ENCODE measurements around the gene PROM1.

The PROM1 gene

DNA sequence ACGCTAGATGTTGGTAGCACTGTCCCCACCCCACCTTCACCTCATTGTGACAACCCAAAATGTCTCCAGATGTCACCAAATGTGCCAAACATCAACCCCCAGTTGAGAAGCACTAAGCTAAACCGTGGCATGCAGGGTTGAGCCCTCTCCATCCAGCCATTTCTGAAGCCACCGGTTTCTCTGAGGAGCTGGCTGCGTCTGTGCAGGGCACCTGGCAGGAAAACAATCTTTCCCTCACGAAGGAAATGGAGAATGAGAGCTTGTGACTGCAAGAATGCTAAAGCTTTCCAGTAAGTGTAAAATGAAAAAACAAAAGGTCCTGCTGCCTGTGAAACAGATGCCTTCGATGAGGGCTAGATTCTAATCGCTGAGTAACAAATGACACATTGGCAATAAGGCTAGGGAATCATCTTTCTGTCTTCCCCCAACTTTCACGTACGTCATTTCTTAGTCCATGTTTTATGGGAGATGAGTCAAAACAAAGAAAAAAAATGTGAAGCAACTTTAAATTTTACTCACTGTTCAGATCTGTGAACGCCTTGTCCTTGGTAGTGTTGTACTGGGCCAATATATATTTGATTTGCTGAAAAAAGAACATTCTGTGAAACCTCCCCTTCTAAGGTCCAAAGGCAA, 59.9 kb downstream of the PROM1 start:
- DNase-seq, result no peak

GRCh38 chr4:16021804-16022560, 61.8 kb downstream of the PROM1 start:
- no peak for DNase-seq

- no peak for DNase-seq
These were observed 64.2 kb downstream of the PROM1 start for GRCh38 chr4:16019649-16020048.

- DNase-seq, result no peak
These were observed 65.0 kb downstream of the PROM1 start for GRCh38 chr4:16018841-16019240.

GRCh38 chr4:16018061-16018676, 65.7 kb downstream of the PROM1 start:
- no peak for DNase-seq

DNA sequence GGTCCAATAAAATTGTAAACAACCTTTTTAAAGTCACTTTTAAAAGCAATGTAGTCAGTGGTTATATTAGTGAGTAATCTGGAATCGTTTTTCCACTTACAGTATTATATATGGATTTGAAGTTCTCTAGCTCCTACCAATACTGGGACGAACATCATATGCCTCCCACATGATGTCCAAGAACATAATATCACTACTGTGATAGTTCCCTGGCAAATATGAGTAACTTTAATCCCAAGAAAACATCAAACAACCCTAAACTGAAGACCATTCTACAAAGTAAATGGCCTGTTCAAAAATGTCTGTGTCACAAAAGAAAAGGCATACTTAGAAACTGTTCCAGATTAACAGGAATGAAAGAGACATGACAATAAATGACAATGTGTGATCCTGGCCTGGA, 67.3 kb downstream of the PROM1 start:
- DNase-seq, result no peak

GRCh38 chr4:16011173-16011572, 72.7 kb downstream of the PROM1 start:
- no peak for DNase-seq

DNA sequence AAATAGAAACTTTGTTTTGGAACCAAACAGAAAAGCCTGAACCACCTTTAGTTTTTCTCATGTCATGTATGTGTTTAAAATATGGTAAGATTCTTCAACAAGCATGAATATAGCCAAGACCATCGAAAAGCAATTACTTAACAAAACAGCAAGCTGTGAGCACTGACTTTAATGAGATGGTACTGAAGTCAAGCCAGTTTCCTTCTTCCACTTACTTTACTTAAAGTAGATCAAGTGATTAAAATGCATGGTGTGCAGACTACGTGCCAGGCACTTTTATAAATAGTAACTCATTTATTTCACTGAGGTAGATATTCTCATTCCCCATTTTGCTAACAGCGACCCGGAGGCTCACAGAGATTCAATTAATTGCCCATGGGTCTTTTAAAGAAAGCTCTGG, 74.7 kb downstream of the PROM1 start:
- DNase-seq, result no peak

GRCh38 chr4:16007471-16008095, 76.2 kb downstream of the PROM1 start:
- no peak for DNase-seq

- no peak for DNase-seq
These were observed 76.9 kb downstream of the PROM1 start for GRCh38 chr4:16006771-16007446.

DNA sequence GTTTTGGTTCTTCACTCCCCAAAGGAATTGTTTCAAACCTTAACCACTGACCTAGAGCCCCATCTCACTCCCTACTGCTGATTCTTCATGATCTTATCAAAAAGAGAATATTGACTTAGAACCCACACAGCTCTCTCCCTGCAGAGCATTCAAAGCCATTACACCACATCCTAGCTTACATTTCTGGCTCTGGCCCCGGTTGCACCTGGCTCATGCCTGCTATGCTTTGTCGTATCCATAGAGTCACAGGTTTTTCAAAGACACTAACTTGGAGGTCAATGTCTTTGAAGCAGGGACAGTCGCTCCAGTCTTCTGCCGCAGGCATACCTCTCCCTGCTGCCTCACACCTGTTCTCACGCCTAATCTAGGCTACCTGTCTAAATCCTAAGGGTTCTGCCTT, 78.1 kb downstream of the PROM1 start:
- no peak for DNase-seq

DNA sequence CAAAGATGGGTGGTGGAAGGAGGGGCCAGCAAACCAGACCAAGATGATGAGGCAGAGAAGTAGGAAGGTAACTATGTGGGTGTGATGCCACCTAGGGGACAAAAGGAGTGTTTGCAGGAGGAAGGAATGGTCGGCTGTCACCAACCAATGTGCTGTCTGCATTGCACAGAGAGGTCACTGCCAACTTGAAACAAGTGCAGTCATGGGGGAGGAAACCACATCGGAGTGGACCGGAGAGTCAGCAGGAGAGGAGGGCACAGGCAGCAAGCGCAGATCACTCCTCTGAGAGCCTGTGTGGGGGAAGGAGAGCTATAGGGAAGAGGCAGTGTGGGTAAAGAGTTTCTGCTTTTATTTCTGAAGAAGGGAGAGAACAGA, 82.4 kb downstream of the PROM1 start:
- DNase-seq, result peak; percentile 10

DNA sequence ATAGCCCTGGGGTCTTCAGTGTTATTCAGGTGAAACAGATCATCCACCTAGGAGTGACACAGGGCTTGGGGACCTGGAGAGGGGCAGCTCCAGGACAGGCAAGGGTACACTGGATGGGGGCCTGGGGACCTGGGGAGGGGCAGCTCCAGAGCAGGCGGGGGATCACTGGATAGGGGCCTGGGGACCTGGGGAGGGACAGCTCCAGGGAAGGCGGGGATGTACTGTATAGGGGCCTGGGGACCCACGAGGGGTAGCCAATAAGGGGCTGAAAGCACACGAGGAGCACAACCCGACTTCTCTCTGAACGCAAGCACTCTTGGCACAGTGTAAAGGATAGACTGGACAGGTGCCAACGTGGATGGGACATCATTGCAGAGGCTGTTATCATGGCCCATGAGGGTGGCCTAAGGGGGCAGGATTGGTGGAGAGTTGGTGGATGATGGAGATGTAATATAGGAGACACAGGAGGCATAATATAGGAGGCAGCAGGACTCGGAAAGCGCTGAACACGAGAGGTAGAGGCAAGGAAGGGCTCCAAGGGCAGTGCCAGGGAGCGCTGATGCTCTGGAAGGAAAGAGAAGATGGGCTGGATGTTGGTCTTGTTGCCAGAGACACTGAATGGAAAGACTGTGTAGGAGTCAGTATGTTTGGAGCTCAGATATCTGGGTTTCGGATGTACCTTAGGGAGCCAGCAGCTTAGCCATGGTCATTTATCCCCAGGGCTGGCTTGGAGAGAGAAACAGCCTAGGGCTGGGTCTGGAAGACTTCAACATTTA, 82.9 kb downstream of the PROM1 start:
- DNase-seq, result no peak

DNA sequence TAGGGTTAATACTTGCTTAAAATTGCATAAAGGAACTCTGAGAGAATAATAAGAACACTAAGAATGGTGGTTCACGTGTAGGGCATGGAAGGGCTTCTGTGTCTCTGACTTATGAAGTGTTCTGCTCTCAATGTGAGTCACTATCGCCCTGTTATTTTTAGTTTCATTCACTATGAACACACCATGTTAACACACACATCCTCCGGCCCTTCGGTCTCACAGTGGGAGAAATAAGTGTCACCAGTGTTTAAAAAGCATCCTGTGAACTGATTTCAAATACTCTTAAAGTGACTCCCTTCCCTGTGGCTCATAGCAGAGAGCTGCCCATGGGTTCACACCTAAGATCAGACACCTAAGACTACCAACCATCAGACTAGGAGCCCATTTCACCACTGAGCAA, 87.0 kb downstream of the PROM1 start:
- DNase-seq, result no peak

DNA sequence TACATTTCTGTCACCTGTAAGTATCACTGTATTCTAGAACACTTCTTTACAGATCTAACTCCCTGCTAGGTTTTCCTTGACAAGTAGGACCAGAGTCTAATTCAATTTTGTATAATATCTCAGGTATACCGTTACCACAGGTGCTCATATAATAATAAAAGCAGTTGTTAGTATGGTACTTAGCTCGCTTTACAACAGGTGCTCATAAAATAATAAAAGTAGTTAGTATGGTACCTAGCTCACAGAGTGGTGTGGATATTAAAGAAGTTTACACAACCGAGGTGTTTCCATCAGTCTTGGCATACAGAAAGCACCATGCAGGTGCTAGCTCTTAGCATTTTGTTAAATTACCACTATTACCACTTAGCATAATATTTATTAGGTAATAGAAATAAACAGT, 88.0 kb downstream of the PROM1 start:
- no peak for DNase-seq

DNA sequence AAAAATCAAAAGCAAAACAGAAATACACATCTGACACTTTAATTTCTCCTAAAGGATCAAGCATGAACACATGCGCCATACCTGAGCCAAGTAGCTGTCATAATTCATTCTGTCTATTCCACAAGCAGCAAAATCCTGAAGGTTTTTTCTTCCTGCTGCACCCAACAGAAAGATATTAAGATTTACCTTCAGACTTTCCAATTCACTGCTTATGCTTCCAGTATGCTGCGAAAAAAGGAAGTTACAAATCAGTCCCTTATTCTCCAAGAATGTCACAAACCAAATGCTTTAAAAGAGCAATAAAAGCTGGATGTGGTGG, 91.7 kb downstream of the PROM1 start:
- no peak for DNase-seq

DNA sequence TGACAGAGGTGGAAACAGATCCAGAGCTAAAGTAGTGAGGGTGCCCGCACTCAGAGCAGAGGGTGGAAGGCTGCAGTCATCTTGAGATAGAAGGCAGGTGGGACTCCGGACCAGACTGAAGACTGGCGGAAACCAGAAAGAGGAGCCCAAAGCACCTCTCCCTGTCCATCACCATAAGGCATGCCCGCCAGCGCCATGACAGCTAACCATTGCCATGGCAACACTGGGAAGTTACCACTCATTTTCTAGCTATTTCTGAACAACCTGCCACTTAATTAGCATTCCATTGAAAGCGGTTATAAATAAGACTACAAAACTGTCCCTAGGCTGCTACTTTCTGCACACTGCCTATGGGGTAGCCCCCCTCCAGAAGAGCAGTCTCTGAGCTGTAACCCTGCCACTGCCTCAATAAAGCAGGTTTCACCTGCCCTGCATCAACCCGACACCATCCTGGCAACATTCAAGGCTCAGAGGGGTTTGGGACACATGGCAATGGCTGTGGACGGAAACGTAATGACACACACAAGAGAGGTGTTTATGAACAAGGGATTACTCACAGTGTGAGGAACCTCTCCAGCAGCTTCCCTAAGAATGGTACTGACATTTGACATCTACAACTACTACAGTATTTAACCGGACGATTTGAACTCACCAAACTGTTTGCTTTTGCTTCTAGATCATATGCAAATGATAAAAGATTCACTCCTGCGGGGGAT, 93.1 kb downstream of the PROM1 start:
- no peak for DNase-seq

DNA sequence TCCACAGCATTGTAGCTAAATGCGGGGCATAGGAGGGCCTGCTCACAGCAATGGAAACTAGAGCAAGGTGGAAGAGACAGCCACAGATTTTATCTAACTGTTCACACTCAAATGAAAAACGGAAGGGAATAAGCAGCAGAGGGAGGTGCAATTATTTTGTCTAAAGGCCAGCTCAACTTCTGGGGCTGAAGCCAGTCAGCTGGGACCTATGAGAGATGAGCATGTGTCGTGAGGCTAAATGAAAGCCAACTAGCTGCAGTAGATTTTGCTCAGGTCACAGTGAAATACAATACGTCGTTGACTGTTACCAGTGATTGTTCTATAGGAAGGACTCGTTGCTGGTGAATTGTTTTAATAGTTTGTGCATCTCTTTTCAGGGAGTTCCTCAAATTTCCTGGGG, 94.4 kb downstream of the PROM1 start:
- no peak for DNase-seq

GRCh38 chr4:15988222-15988621, 95.6 kb downstream of the PROM1 start:
- DNase-seq, result no peak

DNA sequence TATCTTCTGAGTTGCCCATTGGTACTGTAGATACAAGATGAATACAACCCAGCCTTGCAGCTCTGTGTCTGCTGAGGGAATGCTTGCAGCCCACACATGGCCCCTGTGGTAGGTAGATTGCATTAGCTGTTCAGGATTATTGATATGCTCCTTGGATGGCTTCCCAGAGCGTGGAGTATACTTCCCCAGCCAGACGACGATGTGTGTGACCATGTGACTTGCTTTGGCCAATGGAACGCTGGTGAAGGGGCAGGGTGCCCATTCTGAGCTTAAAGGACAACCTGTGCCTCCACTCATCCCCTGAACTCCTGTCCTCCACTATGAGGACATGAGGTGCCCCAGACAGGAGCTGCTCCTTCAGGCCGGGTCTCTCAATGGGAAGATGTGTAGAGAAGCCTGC, 96.9 kb downstream of the PROM1 start:
- DNase-seq, result no peak

DNA sequence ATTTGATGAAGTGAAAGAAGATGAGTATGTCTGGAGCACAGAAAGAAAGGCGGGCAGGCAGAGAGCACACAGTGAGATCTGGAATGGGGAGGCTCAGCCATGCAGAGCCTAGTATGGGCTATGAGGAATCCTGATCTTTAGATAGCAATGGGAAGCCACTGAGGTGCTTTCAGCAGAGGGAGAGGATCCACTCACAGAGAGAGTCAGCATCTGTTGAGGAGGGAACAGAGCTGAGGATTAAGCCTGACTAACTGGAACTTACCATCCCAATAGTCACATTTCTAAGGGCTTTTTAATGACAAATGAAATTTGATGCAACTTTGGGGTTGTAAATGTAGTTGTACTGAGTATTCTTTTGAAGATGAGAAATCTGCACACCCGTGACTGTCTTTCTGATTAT, 100.2 kb downstream of the PROM1 start:
- DNase-seq, result no peak
